Tracheal epithelial cell (primary cell): Measurements from ENCODE around the gene NF1. TPM values are rescaled to one million over a fixed set of nuclear protein-coding genes. Genes with fewer than 3 reads are reported as not detected.

Experiments
- total RNA-seq: library from RNA; depleted of rRNA; stranded (reverse); fragments of >200 nt; gene quantifications from 2 replicates; pipeline ENCODE4 v1.2.1, GENCODE V29; 2014

Gene NF1, protein sequence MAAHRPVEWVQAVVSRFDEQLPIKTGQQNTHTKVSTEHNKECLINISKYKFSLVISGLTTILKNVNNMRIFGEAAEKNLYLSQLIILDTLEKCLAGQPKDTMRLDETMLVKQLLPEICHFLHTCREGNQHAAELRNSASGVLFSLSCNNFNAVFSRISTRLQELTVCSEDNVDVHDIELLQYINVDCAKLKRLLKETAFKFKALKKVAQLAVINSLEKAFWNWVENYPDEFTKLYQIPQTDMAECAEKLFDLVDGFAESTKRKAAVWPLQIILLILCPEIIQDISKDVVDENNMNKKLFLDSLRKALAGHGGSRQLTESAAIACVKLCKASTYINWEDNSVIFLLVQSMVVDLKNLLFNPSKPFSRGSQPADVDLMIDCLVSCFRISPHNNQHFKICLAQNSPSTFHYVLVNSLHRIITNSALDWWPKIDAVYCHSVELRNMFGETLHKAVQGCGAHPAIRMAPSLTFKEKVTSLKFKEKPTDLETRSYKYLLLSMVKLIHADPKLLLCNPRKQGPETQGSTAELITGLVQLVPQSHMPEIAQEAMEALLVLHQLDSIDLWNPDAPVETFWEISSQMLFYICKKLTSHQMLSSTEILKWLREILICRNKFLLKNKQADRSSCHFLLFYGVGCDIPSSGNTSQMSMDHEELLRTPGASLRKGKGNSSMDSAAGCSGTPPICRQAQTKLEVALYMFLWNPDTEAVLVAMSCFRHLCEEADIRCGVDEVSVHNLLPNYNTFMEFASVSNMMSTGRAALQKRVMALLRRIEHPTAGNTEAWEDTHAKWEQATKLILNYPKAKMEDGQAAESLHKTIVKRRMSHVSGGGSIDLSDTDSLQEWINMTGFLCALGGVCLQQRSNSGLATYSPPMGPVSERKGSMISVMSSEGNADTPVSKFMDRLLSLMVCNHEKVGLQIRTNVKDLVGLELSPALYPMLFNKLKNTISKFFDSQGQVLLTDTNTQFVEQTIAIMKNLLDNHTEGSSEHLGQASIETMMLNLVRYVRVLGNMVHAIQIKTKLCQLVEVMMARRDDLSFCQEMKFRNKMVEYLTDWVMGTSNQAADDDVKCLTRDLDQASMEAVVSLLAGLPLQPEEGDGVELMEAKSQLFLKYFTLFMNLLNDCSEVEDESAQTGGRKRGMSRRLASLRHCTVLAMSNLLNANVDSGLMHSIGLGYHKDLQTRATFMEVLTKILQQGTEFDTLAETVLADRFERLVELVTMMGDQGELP (N-terminal part only)
- 36.1 and 50.7 TPM in 2 replicates for total RNA-seq

DNA sequence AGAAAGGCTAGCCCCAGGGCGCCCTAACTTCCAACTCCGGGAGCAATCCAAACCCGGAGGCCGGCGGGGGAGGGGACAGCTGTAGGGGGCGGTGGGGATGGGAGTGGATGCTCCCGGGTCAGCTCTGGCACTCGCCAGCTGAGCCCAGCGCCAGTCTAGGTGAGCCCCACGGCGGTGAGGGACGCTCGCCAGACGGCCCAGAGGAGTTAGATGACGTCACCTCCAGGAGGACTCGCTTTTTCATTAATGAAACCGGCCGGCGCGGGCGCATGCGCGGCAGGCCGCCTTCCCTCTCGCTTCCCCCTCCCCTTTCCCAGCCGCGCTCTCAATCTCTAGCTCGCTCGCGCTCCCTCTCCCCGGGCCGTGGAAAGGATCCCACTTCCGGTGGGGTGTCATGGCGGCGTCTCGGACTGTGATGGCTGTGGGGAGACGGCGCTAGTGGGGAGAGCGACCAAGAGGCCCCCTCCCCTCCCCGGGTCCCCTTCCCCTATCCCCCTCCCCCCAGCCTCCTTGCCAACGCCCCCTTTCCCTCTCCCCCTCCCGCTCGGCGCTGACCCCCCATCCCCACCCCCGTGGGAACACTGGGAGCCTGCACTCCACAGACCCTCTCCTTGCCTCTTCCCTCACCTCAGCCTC lies at the start of gene NF1:
Gene NF1, plus strand, starts transcription at position 378 of the 636 bp plus-strand sequence. CDS start 333 bp downstream, outside the sequence.

DNA sequence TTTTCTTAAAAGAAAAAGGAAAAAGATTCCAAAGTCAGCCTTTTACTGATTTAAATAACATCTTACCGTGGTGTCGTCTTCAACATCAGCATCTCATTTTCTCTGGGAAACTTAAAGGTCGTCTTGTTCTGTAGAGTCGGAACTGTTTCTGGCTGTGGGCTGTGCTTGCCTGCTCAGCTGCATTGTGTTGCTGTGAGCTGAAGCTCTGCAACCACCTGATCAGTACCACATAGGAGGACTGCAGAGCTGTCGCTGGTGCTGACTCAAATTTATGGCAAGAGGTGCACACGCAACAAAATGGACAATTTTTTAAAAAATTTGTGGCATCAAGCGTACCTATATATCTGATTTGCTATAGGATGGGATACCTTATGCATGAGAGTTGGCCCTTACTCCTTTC lies 202.3 kb downstream of the NF1 start, which contains the start of gene OMG:
Gene OMG, minus strand, starts transcription at position 150 of the 400 bp plus-strand sequence. CDS start 908 bp downstream, outside the sequence.

DNA sequence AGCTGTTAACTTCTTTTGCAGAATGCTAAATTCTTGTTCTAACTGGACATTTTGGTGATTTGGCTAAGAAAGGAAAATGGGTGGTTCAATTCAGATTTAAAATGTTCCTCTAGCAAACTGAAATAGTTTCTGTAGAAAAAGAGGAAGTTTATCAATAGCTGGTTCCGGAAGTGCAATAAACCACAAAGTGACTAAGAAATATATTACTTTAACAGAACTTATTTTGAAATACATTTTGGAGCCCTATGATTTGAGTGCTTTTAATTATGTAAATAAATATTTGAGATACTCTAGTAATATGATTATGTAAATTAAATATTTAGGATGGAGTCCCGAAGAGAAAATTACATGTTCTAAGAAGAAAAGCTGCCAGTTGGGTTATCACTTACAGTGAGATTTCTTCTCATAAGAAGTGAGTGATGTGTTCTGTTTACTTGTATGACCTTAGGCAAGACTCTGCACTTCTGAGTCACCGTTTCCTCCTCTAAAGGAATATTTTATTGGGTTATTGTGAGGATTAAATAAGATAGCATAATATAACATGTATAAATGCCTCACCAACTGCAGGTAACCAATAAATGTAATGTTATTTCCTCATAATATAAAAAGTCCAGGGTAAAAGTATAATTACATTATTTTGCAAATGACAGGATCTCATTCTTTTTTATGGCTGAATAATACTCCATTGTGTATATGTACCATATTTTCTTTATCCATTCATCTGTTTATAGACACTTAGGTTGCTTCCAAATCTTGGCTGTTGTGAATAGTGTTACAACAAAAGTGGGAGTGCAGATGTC lies 219.4 kb downstream of the NF1 start, which contains the start of gene EVI2B:
Gene EVI2B, minus strand, starts transcription at position 73 of the 800 bp plus-strand sequence. CDS start 8,445 bp downstream, outside the sequence.

DNA sequence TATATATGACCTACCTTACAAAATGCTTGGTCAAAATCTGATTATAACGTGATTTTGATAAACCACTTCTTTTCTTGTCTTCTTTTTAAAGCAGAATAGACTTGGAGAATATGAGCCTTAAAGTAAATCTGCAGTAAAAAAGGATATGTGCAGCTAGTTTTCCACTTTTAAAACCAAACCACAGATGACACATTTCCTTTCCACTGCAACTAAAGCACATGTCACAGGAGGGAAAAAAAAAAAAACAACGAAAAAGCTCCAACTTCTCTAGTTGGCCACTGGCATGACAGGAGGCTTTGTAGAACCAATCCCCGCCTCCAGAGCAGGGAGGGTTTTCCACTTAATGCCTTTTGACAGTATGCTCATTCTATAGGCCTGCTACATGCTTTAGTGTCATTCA lies 226.7 kb downstream of the NF1 start, which contains the start of gene EVI2A:
Gene EVI2A, minus strand, starts transcription at position 142 of the 400 bp plus-strand sequence. CDS start 2,609 bp downstream, outside the sequence.

DNA sequence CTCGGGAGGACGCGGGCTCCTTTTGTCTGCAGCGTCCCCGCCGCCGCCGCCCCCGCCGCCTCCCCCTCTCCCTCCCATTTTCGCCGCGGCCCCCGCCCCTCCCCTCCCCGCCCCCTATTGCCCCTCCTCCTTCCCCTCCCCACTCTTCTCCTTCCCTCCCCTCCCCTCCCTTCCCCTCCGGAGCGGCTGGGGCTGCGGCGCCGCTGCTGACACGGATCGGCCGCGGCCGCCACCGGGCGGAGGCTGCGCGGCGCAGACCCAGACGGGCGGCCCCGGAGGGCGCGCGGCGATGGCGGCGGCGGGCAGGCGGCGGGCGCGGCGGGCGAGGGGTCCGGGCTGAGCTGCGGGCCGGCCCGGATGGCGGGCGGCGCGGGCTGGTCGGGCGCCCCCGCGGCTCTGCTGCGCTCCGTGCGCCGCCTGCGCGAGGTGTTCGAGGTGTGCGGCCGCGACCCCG lies 296.7 kb downstream of the NF1 start, which contains the start of gene RAB11FIP4:
Gene RAB11FIP4, plus strand, starts transcription at position 180 of the 454 bp plus-strand sequence. Its CDS starts 178 bp downstream, at position 358.

Other genes with a start within 250 kb of the NF1 start
- 5.5 and 7.2 TPM in 2 replicates for gene TEFM, start 188.7 kb upstream of the NF1 start, total RNA-seq
- 1.3 and 6.3 TPM in 2 replicates for gene ADAP2, start 173.0 kb upstream of the NF1 start, total RNA-seq
- 12.8 and 18.5 TPM in 2 replicates for gene RNF135, start 123.9 kb upstream of the NF1 start, total RNA-seq
- gene OMG, start 202.3 kb downstream of the NF1 start, total RNA-seq, result not detected in 2 replicates
- gene EVI2B, start 219.1 kb downstream of the NF1 start, total RNA-seq, result not detected in 2 replicates
- under 0.01 TPM in 1 of 2 replicates, not detected in the other for gene EVI2A, start 226.6 kb downstream of the NF1 start, total RNA-seq